BJ (cell line): Measurements from ENCODE around the gene MAGIX. TPM values are rescaled to one million over a fixed set of nuclear protein-coding genes. Genes with fewer than 3 reads are reported as not detected.

Source experiments
- CTCF ChIA-PET: fragments of 350-600 bp; formaldehyde crosslinking; extraction: SDS; loops from one replicate; lab custom pipeline; 2021; ENCODE audit warnings: antibody characterized with exemption, inconsistent platforms; lab: Yijun Ruan, JAX
- POLR2A ChIA-PET: fragments of 300-600 bp; sonication (Branson Sonifier 250); formaldehyde crosslinking; extraction: SDS; loops from one replicate; lab custom pipeline; 2021; ENCODE audit warnings: antibody characterized with exemption; lab: Charles Lee
- DNase-seq: peaks from one replicate; pipeline ENCODE4 v3.0.0-alpha.2; 2011; ENCODE audit warnings: low read depth
- H3K27me3 ChIP-seq: 2 replicates; pipeline ENCODE4 v1.6.0; 2011; ENCODE audit warnings: low read length; ENCODE audit not compliant: control insufficient read depth, insufficient read depth
- H3K36me3 ChIP-seq: 2 replicates; pipeline ENCODE4 v1.5.1; 2011; ENCODE audit warnings: low read length; ENCODE audit not compliant: control insufficient read depth, insufficient read depth
- H3K4me3 ChIP-seq: 2 replicates; pipeline ENCODE4 v1.5.1; 2011; ENCODE audit warnings: low read depth, mild to moderate bottlenecking, control low read depth, low read length
- polyA plus RNA-seq: library from polyadenylated mRNA; depleted of rRNA; stranded (reverse); fragments of >200 nt; gene quantifications from 2 replicates; pipeline ENCODE4 v1.2.3, GENCODE V29; 2011
- TF ChIP-seq, protein P1 (sequence below): IDR thresholded peaks from 2 replicates; pipeline ENCODE4 v1.5.1; 2011; ENCODE audit warnings: low read depth, mild to moderate bottlenecking, control low read depth, inconsistent platforms, low read length, moderate library complexity; ENCODE audit not compliant: insufficient read depth

Gene MAGIX
- polyA plus RNA-seq, 1 experiment = 0.67 TPM

DNA sequence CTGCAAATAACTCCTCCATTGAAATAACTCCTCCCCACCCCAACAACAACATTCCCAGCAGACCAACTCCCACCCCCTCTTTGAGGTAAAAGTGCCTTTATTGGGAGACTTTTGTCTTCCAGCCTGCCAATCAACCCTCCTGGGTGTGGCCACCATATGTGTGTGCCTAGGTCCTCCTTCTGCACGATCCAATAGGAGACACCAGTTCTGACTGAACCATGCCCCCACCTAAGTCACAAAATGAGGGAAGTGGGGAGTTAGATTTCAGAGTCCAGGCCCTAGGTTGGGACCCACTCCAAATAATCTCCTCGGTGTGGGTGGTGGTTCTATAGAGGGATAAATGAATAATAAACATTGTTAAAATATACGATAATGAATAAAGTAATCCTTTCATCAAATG, 12.2 kb downstream of the MAGIX start:
- TF ChIP-seq, protein P1, sequence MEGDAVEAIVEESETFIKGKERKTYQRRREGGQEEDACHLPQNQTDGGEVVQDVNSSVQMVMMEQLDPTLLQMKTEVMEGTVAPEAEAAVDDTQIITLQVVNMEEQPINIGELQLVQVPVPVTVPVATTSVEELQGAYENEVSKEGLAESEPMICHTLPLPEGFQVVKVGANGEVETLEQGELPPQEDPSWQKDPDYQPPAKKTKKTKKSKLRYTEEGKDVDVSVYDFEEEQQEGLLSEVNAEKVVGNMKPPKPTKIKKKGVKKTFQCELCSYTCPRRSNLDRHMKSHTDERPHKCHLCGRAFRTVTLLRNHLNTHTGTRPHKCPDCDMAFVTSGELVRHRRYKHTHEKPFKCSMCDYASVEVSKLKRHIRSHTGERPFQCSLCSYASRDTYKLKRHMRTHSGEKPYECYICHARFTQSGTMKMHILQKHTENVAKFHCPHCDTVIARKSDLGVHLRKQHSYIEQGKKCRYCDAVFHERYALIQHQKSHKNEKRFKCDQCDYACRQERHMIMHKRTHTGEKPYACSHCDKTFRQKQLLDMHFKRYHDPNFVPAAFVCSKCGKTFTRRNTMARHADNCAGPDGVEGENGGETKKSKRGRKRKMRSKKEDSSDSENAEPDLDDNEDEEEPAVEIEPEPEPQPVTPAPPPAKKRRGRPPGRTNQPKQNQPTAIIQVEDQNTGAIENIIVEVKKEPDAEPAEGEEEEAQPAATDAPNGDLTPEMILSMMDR = no peak
- peaks cover 7% of the 10 kb centered on the region for H3K36me3 ChIP-seq
- CTCF ChIA-PET = no interaction called here
- no peak overlapping the region for H3K4me3 ChIP-seq
- POLR2A ChIA-PET = no interaction called here
- no peaks in the 10 kb centered on the region for H3K27me3 ChIP-seq
- DNase-seq = no peak

DNA sequence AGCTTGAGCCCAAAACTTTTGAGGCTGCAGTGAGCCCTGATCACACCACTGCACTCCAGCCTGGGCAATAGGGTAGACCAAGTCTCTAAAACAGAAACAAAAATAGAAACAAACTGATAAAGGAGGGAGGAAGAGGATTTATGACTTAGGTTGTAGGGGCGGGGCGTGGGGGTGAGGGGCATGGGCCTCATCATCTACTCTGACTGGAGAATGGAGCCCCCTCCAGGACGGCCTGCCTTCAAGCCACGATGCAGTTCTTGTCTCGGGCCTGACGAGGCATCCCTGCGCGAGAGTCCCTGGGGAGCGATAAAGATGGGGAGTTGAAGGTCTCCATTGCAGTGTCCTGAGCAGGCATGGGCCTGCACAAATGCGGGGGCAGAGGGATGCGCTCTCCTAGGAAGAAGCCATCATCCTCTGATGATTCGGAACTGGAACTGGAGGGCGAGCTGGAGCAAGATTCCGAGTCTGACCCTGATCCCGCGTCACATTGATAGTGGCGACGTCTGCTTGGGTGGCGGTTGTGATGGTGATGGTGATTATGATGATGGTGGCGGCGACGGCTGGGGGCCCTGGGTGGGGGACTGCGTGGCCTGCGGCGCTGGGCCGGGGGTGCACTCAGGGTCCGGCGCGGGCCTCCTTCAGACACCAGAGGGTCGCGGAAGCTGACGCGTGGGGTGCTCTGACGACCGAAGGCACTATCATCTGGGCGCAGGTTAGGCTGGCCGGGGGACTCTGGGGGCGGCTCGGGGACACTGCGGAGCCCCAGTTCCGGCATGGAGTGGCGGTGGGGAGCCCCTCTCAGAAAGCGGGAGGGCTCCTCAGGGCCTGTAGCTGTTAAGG, 13.1 kb downstream of the MAGIX start:
- CTCF ChIA-PET = no interaction called here
- Histone ChIP-seq H3K36me3 (peaks cover 8% of the 10 kb centered on the region), H3K4me3 (no peak overlapping the region), H3K27me3 (no peaks in the 10 kb centered on the region)
- TF ChIP-seq, protein P1 = no peak
- POLR2A ChIA-PET = no interaction called here
- DNase-seq = no peak

DNA sequence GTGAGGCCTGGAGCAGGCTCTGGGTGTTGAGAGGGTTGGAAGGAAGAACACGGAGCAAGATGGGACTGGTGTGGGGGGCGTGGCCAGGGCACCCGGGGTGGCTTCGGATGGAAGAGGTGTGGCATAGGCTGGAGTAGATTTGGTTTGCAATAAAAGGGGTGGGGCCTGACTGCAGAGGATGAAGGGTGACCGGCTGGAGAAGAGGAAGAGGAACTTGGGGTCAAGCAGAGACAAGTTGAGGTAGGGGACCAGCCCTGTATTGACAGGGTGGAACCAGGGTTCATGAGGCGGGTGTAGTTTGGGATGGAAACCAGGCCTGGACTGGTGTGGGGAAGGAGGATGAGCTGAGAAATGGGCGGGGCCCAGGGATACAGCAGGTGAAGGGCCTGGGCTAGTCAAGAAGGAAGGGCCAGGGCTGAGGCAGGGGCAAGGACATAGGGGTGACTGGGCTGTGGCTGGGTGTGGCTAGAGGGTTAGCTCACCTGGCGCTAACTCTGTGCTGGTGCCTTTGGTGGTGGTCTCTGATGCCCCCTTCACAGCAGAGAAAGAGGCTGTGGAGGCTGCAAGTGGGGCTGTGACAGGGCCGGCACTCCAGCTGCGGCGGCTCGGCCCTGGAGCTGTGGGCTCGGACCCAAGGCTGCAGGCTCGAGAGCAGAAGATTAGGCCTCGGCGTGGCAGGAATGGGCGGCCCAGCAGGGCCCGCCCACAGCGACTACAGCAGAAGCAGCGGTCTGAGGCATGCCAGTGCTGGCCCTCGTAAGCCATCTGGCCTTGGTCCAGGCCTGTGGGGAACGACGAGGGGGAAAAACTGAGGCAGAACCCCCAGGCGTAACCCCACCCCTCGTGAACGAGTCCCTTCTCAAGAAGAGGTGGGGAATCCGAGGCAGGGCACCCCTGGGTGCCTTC, 14.1 kb downstream of the MAGIX start:
- Histone ChIP-seq H3K27me3 (no peaks in the 10 kb centered on the region), H3K4me3 (no peak overlapping the region), H3K36me3 (peaks cover 8% of the 10 kb centered on the region)
- ChIA-PET CTCF (no interaction called here), POLR2A (no interaction called here)
- no peak for DNase-seq
- TF ChIP-seq, protein P1 = no peak

DNA sequence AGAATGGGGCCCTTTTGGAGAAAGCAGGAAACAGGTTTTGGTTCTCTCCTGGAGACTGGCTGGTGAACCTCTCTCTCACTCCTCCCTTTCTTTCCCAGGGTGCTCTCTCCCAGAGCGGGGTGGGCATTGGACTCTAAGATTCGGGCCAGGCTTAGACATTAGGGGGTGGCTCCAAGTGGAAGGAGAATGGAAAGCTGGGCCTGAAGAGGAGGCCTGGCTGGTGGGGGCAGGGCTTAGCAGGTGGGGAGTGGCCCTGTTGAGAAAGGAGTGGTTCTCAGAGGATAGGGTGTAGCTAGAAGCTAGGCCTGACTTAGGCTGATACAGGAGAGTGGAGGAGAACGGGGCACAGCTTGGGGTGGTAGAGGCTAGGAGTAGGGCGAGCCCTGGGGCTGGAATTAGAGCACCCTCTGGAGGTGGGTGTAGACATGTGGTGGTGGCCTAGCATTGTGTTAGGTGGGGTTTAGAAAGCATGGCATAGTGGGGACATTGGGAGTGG, 14.8 kb downstream of the MAGIX start:
- no peak for DNase-seq
- peaks cover 8% of the 10 kb centered on the region for H3K36me3 ChIP-seq
- POLR2A ChIA-PET = no interaction called here
- no peaks in the 10 kb centered on the region for H3K27me3 ChIP-seq
- TF ChIP-seq, protein P1 = no peak
- no peak overlapping the region for H3K4me3 ChIP-seq
- CTCF ChIA-PET = interaction anchor here (0.5 kb wide), 1 partner anchor 14 kb away, joined by 4 read pairs; no protein-coding TSS in a partner anchor

DNA sequence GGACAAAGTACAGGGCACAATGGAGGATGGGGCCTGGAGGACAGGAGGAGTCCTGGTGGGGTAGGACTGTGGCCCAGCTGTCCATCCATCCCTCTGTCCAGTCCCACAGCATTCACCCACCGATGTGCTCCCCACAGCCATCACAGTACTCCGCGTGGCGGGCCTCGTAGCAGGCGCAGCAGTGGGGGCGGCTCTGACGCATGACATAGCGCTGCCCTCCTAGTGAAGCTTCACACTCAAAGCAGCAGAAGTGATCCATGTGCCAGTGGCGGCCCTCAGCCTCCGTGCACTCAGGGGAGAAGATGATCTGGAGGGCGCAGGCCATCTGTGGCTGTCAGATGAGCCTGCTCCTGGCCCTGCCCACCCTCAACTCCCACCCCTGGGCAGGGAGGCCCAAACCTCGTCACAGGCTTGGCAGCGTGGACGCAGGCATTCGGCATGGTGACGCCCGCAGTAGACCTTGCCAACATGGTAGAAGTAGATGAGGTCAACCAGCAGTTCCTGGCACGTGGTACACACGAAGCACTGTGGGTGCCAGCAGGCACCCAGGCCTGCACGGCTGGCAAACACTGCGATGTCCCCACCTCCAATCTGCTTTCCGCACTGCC, 15.4 kb downstream of the MAGIX start:
- DNase-seq = no peak
- POLR2A ChIA-PET = no interaction called here
- TF ChIP-seq, protein P1 = no peak
- CTCF ChIA-PET = interaction anchor here (0.5 kb wide), 1 partner anchor 15 kb away, joined by 4 read pairs; no protein-coding TSS in a partner anchor
- no peaks in the 10 kb centered on the region for H3K27me3 ChIP-seq
- peaks cover 8% of the 10 kb centered on the region for H3K36me3 ChIP-seq
- no peak overlapping the region for H3K4me3 ChIP-seq
